SK-MEL-5 (cell line): ENCODE measurements around the gene UTP25. TPM values are rescaled to one million over a fixed set of nuclear protein-coding genes. Genes with fewer than 3 reads are reported as not detected.
"Not testable (repeated sequence)": the region's sequence is repeated elsewhere in the genome, so short reads cannot be mapped to it uniquely, and the experiment has no call there.

Experiments used
- DNase-seq: peaks from one replicate; pipeline ENCODE4 v3.0.0-alpha.2; 2016; ENCODE audit warnings: low read depth, low spot score
- in situ Hi-C: cut with HindIII; loops from 2 replicates; pipeline ENCODE4 v1.10.0; 2016; ENCODE audit warnings: low sequenced_read_pairs, high pct_unique_total_duplicates, low pct_unique_long_range_greater_than_20kb
- total RNA-seq: library from RNA; depleted of rRNA; stranded (reverse); fragments of >200 nt; shearing (Covaris generic); gene quantifications from 2 replicates; pipeline ENCODE4 v1.2.3, GENCODE V29; 2014; rRNA removed

The UTP25 gene
- total RNA-seq, 1 experiment from 2014 or later, result 18.0 TPM

GRCh38 chr1:209899948-209900347 lies 72.2 kb downstream of the UTP25 start:
- in situ Hi-C loops, result no loop called here
- DNase-seq, result peak; percentile 75

- in situ Hi-C loops, result no loop called here
- peak; percentile 0 for DNase-seq
Measured at GRCh38 chr1:209900734-209901133, 73.0 kb downstream of the UTP25 start.

GRCh38 chr1:209901211-209901610 lies 73.4 kb downstream of the UTP25 start:
- DNase-seq, result no peak
- in situ Hi-C loops, result no loop called here

DNA sequence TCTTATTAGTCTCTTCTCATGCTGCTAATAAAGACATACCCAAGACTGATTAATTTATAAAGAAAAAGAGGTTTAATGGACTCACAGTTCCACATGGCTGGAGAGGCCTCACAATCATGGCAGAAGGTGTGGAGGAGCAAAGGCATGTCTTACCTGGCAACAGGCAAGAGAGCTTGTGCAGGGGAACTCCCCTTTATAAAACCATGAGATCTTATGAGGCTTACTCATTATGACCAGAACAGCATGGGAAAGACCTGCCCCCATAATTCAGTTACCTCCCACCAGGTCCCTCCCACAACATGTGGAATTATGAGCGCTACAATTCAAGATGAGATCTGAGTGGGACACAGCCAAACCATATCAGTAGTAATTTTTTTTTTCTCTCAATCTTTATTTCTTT lies 77.0 kb downstream of the UTP25 start:
- DNase-seq, in situ Hi-C loops: not testable (repeated sequence)

Other genes starting within 250 kb of the UTP25 start
- not detected in 2 replicates for gene CAMK1G, start 244.3 kb upstream of the UTP25 start, total RNA-seq
- 0.88 and 2.0 TPM in 2 replicates for gene LAMB3, start 175.5 kb upstream of the UTP25 start, total RNA-seq
- gene G0S2, start 152.6 kb upstream of the UTP25 start, total RNA-seq, result 0.18 TPM in 1 of 2 replicates, not detected in the other
- not detected in 2 replicates for gene HSD11B1, start 123.1 kb upstream of the UTP25 start, total RNA-seq
- 0.61 TPM in 1 of 2 replicates, not detected in the other for gene TRAF3IP3, start 71.9 kb upstream of the UTP25 start, total RNA-seq
- gene C1orf74, start 43.4 kb upstream of the UTP25 start, total RNA-seq, result 3.4 and 4.8 TPM in 2 replicates
- gene IRF6, start 21.8 kb upstream of the UTP25 start, total RNA-seq, result not detected in 2 replicates
- 14.7 TPM in 2 replicates for gene SYT14, start 110.2 kb downstream of the UTP25 start, total RNA-seq